ENCODE results near the gene ZDHHC24.

- TF ChIP-seq CTCF (IDR thresholded peaks at IDR 0.05) (no peak), EZH2 (IDR thresholded peaks at IDR 0.05) (no peak), EZH2phosphoT487 (IDR thresholded peaks at IDR 0.05) (no peak)
Observed at GRCh38 chr11:66498506-66498905, 47.3 kb downstream of the ZDHHC24 start.

All from neural progenitor cell (in vitro differentiated cells).